Stimulated activated CD8-positive, alpha-beta memory T cell treated with anti-CD3 and anti-CD28 coated beads, Interleukin-12 subunit alpha, Interleukin-12 subunit beta, amount 100 ng/mL, for 4 hours (primary cell): ENCODE data around the gene CSNK2A2.

Experiments
- DNase-seq: peaks from one replicate; pipeline ENCODE4 v3.0.0-alpha.2; 2020; ENCODE audit warnings: low read depth

Gene CSNK2A2

DNA sequence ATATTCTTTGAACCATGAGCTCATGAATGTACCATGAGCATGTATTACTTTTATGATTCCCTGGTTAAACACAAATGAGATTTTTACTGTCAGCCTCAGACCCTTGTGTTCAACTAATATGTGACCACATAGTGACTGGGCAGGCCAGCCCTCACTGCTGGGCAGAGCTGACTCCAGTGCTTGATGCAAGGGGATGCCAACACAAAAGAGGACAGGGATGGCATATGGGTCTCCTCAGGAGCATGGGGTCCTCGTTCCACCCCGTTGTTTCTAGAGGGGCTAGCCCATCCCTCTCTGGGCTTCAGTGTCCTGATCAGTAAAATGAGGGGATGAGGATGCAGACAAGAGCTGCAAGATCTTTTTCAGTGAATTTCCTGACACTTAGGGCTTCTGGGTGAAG lies 88.0 kb downstream of the CSNK2A2 start:
- DNase-seq, result no peak

DNA sequence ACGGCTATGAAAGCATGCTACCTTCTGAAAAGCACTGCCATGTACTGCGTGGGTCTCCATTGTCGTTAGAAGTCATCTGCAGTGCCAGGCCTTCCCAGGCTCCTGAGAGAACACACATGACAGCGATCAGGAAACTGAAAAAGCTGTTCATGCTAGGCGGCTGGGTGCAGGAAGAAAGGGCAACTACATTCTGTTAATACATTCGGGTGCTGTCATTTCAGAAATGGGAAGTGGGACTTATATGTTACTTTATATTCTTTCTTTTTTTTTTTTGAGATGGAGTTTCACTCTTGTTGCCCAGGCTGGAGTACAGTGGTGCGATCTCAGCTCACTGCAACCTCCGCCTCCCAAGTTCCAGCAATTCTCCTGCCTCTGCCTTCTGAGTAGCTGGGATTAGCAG lies 88.6 kb downstream of the CSNK2A2 start:
- no peak for DNase-seq
